Vagina (tissue), 2 donors: ENCODE results near the gene PRSS1.

Experiments used
- CTCF ChIP-seq, 3 experiments: fragments of 450-650 bp in 2 of 3; fragments of 200-600 bp in 1 of 3; sonication (generic) in 1 of 3; IDR thresholded peaks; one replicate each; pipeline ENCODE4 v1.5.1; 2017 to 2019; ENCODE audit warnings: antibody characterized with exemption in 3 of 3, mild to moderate bottlenecking in 2 of 3, moderate library complexity in 2 of 3
- POLR2A ChIP-seq, 2 donors: fragments of 450-650 bp; IDR thresholded peaks; one replicate each; pipeline ENCODE4 v1.6.1; 2017; ENCODE audit warnings: antibody characterized with exemption in 2 of 2, mild to moderate bottlenecking in 2 of 2, moderate library complexity in 2 of 2
- POLR2AphosphoS5 ChIP-seq, 2 donors: sonication (generic); formaldehyde crosslinking; IDR thresholded peaks; one replicate each; pipeline ENCODE4 v1.9.0; 2017; ENCODE audit warnings: antibody characterized with exemption in 2 of 2, mild to moderate bottlenecking in 2 of 2, low read depth in 1 of 2; ENCODE audit not compliant: insufficient read depth in 1 of 2

DNA sequence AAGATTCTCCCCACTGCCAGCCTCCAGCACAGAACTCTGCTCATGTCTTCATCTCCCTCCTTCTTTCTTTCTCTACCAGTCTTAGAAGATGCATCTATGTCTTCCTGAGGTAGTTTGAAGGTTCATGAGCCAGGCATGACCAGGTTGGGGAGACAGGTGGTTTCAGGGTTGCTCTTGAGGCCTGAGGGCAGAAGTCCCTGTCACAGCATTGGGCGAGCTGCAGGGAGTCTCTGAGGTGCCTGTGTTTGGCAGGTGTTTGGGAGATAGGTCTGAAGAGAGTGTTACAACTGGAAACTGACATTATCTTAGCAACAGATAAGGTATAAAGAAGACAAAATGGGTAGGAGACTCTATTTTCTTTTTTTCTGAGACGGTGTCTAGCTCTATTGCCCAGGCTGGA, 40.2 kb downstream of the PRSS1 start:
- TF ChIP-seq CTCF (IDR thresholded peaks at IDR 0.05) (no peak), POLR2A (IDR thresholded peaks at IDR 0.05) (no peak), POLR2AphosphoS5 (IDR thresholded peaks at IDR 0.05; ENCODE audit: insufficient read depth in 1 of 2, low read depth in 1 of 2) (no peak)
